ENCODE data around the gene MTARC1.

Gene MTARC1

GRCh38 chr1:220811695-220812094, 25.0 kb downstream of the MTARC1 start:
- TF ChIP-seq CTCF (conservative IDR thresholded peaks at IDR 0.05) (no peak), ZFX (IDR thresholded peaks at IDR 0.05) (no peak)
- H3K27ac ChIP-seq = peak overlapping the region; percentile 59

DNA sequence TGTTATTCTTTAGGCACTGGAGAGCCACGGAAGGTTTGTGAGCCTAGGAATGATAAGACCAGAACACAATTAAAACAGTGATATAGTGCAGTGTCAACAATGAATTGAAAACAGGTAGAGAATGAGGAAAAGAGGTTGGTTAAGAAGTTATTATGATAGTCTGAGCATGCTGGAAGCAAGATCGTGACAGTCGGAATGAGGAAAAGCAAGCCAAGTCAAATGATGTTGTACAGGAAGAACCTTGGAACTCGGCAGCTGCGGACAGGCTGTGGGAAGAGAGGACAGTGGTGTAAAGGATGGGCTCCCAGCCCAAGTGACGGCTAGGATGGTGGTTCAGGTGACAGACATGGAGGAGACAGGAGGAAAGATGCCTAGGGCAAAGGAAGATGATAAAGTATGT, 25.6 kb downstream of the MTARC1 start:
- H3K27ac ChIP-seq = peak overlapping the region; percentile 59
- TF ChIP-seq ZFX (IDR thresholded peaks at IDR 0.05) (no peak), CTCF (conservative IDR thresholded peaks at IDR 0.05) (no peak)

GRCh38 chr1:220813013-220813412, 26.3 kb downstream of the MTARC1 start:
- peak overlapping the region; percentile 59 for H3K27ac ChIP-seq
- TF ChIP-seq CTCF (conservative IDR thresholded peaks at IDR 0.05) (peak; percentile 11; the same call in 1 of the 2 replicates), ZFX (IDR thresholded peaks at IDR 0.05) (no peak)

GRCh38 chr1:220815409-220815808, 28.7 kb downstream of the MTARC1 start:
- TF ChIP-seq CTCF (conservative IDR thresholded peaks at IDR 0.05) = no peak
- TF ChIP-seq ZFX (IDR thresholded peaks at IDR 0.05) = no peak
- H3K27ac ChIP-seq = peak overlapping the region; percentile 37

- H3K27ac ChIP-seq = no peak overlapping the region
- TF ChIP-seq CTCF (conservative IDR thresholded peaks at IDR 0.05) (no peak), ZFX (IDR thresholded peaks at IDR 0.05) (no peak)
Observed at GRCh38 chr1:220817907-220818306, 31.2 kb downstream of the MTARC1 start.

- no peak overlapping the region for H3K27ac ChIP-seq
- TF ChIP-seq CTCF (conservative IDR thresholded peaks at IDR 0.05) = no peak
- TF ChIP-seq ZFX (IDR thresholded peaks at IDR 0.05) = no peak
Observed at GRCh38 chr1:220818421-220819173, 31.9 kb downstream of the MTARC1 start.

- H3K27ac ChIP-seq = no peak overlapping the region
- no peak for TF ChIP-seq CTCF (conservative IDR thresholded peaks at IDR 0.05)
- no peak for TF ChIP-seq ZFX (IDR thresholded peaks at IDR 0.05)
Observed at GRCh38 chr1:220819467-220820026, 32.8 kb downstream of the MTARC1 start.
